GM18909 (cell line): ENCODE results near the gene ANKRD33B.
"Not testable (repeated sequence)": the region's sequence is repeated elsewhere in the genome, so short reads cannot be mapped to it uniquely, and the experiment has no call there.

Experiments used
- ATAC-seq: cut with Tn5 transposase; IDR thresholded peaks from one replicate; pipeline ENCODE4 v1.9.1; 2021; ENCODE audit warnings: mild to moderate bottlenecking; ENCODE audit not compliant: unreplicated experiment, poor library complexity

The ANKRD33B gene

DNA sequence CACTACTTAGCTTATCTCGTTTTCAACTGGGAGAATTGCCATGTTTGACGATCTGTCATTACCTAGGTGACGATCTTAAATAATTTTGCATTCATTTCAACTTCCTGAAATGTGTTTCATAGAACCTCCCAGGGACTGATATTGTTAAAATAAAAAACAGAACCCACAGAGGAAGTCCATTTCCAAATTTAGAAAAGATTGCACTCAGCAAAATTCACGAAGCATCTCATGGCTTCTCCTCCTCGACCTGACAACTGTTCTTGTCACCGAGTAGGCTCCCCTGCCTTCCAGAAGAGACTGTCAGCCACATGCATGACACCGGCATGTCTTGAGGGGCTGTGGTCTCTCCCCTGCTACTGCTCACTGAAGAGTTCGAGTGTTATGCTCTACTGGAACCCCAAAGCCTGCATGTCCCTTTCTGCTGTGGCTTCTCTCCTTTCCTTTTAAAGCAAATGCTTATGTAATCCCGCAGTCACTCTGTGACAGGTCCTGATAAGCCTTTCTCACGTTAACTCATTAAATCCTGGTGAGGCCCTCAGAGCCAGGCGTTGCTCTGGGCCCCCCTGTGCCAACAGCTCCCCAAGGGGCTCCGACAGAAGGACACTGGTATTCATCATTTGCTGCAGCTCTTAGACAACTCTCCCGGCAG lies 26.8 kb upstream of the ANKRD33B start:
- ATAC-seq: no peak

DNA sequence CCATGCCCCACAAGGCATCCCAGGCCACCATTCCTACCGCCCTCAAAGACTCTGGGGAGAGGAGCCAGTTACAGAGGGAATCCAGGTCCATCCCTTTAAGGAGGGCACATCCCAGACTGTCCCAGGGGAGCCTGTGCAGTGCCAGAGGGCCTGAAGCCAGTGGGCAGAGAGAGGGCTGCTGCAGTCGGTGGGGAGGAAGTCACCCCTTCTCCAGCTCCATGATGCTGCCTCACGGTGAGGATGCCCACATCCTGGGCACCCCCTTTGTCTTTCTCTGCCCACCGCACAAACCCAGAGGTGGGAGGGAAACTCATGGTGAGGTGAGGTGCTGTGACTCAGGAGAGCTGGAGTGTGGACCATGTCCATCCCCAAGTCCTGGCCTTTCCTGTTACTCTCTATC lies 26.2 kb upstream of the ANKRD33B start:
- no peak for ATAC-seq

DNA sequence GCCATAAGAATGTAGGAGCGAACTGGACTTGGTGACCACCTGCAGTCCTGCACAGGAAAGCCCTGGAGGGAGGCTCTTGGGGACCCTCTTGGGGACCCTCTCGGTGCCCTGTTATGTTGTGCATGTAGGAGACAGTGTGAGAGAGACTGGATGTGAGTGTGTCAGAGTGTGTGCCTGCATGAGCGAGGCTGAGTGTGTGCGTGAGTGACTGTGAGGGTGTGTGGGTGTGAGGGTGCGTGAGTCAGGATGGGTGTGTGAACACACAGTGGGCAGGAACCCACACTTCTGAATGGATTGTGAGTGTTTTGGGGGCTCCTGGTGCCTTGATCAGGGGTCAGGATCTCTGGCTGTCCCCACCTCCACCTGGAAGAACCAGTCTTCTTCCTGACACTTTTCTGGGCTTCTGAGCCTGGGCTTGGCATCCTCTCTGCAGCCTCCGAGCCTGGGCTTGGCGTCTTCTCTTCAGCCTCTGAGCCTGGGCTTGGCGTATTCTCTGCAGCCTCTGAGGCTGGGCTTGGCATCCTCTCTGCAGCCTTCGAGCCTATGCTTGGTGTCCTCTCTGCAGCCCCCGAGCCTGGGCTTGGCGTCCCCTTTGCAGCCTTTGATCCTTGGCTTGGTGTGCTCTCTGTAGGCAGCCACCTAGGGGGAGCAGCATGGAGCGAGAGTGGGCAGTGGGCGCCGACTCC lies 25.6 kb upstream of the ANKRD33B start:
- ATAC-seq: no peak

DNA sequence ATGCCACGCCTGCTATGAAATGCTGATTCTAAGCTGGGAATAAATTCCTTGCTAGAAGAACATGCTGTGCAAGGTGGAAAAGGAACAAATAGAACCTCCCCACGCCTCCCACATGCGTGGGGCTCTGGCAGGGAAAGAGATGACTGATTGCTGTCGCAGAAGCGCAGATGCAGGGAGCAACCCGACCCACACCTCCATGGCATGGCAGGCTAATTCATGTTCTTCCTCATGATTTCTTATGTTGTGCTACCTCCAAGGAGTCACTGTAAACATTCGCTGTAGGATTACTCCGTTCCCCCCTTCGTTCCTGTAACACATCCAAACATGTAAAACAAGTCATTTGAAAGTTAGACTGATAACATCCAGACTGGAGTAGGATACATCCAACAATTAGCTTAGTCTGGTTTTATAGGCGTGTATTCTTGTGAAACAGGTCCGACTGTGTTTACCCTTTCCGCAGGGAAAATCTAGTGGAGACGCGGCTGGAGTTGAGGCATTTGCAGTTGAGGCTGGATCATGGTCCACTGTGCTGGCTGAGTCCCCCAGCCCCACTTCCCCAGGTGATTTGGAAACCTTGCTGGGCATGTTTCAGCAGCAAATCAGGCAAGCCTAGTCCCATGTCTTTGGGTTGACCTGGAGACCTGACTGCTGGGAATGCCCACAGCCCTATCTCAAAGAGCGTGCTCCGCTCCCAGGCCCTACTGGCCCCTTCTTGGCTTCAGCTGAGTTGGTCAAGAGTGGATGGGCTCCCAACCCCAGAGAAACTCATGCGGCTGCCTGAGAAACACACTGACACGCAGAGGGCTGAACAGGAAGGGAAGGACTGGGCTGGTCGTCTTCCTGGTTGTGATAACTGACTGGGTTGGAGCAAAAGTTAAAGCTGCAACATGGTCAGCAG lies 24.8 kb upstream of the ANKRD33B start:
- ATAC-seq: no peak

DNA sequence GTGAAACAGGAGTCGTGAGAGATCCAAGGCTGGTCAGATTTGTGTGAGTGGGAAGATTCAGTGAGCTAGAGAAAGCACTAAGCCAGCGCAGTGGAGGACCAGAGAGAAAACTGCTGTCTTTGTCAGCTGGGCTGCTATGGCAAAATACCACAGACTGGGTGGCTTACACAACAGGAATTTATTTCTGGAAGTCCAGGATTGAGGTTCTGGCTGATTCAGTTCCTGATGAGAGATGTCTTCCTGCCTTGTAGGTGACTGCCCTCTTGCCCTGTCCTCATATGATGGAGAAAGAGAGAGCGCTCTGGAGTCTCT lies 24.2 kb upstream of the ANKRD33B start:
- ATAC-seq: no peak

DNA sequence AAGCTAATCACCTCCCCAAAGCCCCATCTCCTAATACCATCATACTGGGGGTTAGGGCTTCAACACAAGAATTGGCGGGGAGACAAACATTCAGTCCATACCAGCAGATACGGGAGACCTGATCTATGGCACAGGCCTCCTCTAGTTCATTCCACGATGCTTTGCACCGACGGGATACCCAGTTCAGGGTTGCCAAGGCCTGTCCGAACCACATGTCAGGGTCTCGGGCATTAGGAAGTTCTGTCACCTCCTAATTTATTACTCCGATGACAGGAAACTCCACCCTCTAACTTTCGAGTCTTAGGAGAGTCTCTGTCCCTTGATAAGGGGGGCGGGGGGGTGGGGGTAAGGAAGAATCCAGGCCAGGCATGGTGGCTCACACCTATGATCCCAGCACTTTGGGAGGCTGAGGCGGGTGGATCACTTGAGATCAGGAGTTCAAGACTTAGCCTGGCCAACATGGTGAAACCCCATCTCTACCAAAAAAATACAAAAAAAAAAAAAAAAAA lies 23.8 kb upstream of the ANKRD33B start:
- no peak for ATAC-seq

DNA sequence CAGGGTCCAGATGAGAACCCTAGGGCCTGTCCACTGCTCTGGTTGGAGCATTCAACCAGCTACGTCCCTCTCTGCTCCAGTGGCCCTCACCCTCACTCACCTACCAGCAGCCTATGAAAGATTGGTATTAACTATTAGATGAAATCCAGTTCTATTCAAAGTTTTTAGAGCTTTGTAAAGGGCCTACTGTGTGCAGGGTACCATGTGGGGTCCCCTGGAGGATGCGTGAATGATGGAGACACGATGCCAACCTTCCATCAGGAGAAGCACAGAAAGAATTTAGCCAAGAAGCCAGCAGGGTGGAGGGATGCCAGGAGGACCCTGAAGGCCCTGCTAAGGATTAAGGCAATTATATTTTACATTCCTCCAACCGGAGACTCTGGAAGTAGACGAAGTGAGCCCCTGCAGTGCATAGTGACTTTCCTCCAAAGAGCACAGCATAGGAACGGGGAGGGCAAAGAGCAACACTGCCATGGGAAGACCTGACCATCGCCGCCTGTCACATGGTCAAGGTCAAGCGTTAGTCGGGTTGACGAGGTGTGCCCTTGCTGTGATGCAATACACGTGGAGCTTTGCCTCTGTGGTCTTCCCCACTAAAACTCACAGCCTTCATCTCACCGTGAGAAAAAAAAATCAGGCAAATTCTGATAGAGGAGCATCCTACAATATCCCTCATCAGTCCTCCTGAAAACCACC lies 22.8 kb upstream of the ANKRD33B start:
- ATAC-seq: no peak

DNA sequence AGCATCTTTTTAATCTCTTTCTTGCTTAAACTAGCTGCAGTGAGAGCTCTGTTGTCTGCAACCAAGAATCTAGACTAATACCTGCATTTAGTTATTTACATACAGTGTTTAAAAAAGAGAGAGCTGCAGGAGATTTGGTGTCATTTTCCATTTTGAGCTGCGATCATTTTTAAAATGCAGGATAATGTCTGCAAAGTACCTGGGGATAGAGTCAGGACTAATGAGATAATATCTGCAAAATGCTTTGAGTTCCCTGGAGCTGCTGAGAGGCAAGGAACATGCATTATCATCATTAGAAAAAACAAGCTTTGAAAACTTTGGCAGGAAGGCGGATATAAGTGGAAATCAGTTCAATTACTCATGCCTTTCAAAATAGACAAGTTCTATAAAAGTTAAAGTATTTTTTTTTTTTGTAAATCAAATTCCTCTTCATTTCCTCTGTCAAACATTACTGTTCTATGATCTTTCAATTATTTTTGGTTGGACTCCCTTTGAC lies 21.8 kb upstream of the ANKRD33B start:
- no peak for ATAC-seq

DNA sequence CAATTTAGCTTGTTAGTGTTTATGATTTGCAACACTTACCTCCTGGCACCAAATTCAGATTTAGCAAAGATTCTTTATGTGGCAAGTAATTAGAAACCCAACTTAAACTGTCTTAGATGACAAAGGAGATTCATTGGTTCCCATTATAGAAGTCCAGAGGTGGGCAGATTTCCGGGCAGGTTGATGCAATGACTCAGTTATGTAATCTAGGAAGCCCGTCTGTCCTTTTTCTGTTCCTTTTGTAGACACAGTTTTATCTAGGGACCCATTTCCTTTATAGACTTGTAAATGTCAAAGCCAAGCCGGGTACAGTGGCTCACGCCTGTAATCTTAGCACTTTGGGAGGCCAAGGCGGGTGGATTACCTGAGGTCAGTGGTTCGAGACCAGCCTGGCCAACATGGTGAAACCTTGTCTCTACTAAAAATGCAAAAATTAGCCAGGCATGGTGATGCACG lies 20.3 kb upstream of the ANKRD33B start:
- ATAC-seq: no peak

DNA sequence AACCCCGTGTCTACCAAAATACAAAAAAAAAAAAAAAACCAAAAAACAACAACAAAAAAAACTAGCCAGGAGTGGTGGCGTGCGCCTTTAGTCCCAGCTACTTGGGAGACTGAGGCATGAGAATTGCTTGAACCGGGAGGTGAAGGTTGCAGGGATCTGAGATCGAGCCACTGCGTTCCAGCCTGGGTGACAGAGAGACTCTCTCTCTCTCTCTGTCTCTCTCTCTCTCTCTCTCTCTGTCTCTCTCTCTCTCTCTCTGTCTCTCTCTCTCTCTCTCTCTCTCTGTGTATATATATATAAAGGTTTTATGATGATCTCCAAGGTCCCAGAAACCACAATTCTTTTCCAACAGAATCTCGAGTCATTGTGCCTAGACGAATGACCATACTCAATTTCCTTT lies 18.8 kb upstream of the ANKRD33B start:
- ATAC-seq: no peak

DNA sequence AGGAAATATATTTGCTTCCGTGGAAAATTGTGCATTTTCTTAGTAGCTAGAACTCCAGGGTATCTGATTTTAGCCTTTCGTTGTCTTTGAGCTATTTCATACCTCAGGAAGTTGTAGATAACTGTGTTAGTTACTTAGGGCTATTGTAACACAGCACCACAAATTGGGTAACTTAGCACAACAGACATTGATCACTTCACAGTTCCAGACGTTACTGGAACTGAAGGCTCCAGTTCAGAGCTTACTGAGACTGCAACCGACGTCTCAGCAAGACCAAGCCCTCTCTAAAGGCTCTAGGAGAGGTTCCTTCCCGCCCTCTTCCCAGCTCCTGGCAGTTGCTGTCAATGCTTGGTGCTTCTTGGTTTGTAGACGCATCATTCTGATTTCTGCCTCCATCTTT lies 17.7 kb upstream of the ANKRD33B start:
- ATAC-seq: no peak

DNA sequence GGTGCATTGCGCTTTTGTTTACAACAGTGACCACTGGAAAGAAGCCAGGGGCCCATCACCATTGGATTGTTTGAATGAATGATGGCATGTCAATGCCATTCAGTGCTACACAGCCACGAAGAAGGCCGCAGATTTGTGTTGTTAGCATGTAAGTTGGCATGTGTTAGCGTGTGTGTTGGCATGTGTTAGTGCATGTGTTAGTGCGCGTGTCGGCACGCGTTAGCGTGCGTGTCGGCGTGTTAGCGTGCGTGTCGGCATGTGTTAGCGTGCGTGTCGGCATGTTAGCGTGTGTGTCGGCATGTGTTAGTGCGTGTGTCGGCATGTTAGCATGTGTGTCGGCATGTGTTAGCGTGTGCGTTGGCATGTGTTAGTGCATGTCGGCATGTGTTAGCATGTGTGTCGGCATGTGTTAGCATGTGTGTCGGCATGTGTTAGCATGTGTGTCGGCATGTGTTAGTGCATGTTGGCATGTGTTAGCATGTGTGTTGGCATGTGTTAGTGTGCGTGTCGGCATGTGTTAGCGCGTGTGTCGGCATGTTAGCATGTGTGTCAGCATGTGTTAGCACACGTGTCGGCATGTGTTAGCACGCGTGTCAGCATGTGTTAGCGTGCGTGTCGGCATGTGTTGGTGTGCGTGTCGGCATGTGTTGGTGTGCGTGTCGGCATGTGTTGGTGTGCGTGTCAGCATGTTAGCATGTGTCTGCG lies 15.3 kb upstream of the ANKRD33B start:
- ATAC-seq: no peak

DNA sequence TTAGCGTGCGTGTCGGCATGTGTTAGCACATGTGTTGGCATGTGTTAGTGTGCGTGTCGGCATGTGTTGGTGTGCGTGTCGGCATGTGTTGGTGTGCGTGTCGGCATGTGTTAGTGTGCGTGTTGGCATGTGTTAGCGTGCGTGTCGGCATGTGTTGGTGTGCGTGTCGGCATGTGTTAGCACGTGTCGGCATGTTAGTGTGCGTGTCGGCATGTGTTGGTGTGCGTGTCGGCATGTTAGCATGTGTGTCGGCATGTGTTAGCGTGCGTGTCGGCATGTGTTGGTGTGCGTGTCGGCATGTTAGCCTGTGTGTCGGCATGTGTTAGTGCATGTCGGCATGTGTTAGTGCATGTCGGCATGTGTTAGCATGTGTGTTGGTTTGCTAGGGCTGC lies 14.8 kb upstream of the ANKRD33B start:
- ATAC-seq: not testable (repeated sequence)

DNA sequence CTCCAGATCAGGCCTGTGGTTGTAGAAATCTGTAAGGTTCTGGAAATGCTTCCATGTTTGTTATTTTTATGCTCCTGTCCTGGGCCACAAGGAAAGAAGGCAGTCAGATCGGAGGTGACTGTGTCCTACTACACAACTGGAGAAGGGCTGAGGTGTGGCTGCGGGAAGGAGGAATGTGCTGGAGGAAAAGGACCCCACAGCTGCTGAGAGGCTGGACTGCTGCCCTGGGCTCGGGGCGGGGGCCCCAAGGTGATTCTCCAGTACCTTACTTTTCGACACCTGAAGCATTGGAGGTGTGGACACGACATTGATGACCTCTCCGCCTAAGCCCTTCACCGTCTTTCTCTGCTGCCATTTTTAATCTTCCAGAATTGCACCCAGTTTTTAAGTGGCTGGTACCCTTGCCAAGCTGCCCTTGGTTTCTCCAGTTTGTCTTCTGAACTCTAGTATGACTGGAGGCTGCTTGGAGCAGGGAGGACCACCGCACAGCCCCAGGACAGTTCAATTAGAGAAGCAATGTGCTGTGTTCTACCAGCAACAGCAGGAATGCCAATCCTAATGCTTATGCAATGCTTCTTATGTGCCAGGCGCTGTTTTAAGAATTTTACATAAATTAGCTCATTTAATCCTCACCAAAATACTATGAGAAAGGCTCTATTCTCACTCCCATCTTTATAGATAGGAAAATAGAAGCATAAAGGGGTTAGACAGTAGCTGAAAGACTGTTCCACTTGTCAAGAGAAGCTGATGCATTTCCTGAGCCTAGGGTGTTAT lies 13.5 kb upstream of the ANKRD33B start:
- no peak for ATAC-seq

DNA sequence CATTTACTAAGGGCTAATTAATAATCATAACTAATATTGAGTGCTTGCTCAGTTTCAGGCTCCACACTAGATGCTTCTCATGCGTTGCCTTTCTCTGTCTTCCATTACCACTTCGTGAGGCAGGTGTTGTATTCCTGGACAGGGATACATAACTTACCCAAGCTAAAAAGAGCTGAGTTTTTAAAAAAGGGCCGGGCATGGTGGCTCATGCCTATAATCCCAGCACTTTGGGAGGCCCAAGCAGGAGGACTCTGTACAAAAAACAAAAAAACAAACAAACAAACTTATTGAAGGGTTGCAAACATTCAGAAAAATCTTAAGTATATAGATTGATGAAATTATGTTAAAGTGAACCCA lies 12.1 kb upstream of the ANKRD33B start:
- no peak for ATAC-seq

DNA sequence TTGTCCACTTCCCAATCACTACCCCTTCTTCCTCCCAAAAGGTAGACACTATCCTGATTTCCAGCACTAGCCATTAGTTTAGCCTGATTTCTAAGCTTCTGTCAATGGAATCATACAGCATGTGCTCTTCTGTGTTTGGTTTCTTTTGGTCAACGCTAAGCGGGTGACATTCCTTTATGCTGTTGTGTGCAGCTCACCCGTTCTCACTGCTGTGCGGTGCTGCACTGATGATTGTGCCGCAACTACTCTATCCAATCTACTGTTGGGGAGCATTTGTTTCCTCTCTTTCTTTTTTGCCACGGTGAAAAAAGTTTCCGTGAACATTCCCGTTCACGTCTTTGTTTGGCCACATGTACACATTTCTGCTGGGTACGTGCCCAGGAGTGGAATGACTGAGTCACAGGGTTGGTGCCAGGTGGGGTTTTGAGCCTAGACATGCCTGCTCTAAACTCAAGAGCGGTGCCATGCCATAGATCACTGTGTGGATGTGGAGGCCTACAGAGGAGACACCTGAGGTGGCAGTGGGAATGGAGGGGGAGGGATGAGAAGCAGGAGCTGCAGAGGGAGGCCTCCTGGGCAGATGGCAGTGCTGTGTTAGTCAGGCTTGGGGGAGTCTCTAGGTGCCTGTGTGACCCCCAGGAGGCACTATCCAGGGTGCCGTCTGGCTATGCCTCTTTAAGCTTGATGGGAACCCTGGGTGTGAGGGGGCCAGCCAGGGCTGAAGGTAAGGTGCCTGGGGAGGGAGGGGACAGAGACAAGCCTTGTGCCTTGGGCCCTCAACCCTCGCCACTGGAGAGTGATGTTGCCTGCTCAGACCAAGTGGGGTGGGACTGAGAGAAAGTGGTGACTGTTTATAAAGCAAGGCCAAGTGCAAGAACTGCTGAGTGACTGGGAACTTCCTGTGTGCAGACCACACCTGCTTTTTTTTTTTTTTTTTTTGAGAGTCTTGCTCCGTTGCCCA lies 11.4 kb upstream of the ANKRD33B start:
- ATAC-seq: peak; percentile 61

DNA sequence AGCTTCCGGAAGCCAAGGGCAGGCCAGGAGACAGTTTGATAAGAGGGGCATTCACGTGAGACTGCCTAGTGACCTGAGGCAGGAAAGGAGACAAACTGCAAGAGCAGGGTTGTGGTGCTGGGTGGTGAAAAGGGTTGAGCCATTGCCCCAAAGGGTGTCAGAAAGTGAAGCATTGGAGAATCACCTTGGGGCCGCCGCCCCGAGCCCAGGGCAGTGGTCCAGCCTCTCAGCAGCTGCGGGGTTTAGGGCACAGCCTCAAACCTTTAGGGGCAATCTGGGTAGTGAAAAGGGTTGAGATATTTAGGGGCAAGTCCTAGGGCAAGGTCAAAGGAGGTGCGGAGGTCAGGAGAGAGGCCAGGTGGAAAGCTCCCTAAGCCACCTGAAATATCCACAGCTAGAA lies 10.4 kb upstream of the ANKRD33B start:
- ATAC-seq: no peak

DNA sequence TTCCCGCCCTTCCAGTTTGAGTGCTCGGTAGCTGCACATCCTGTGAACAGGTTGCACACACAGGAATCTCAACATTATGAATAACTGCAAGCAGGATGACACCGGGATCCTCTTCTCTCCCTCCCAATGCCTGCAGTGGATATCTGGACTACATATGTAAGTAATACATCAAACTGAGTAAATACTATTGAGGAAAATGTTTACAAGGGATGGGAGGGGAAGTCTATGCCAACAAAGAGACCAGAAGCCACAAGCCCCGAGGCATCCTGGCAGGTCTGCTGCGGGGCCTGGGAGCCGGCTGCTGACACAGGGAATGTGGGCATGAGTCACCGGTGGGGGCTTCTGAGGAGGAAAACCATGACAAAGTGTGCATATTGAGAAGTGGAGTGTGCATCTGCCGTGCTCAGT lies 8.6 kb upstream of the ANKRD33B start:
- ATAC-seq: no peak
